Stimulated activated naive B cell treated with anti-CD40 and anti-IgM and Interleukin-4, amounts not matched to agents 10 μg/mL and 1 μg/mL and 100 μg/mL, for 72 hours (primary cell): Measurements from ENCODE around the gene OCA2.

Experiments
- ATAC-seq, 2 donors: fragments of 150-1000 bp; cut with Tn5 transposase; replicated peaks; 2 replicates each; pipeline ENCODE4 v1.10.0; 2021; ENCODE audit warnings: moderate library complexity in 1 of 2
- DNase-seq: peaks from one replicate; pipeline ENCODE4 v3.0.0; 2021
- H3K27ac Mint-ChIP-seq: one replicate; pipeline ENCODE4 v1.8.0; 2022; ENCODE audit warnings: mild to moderate bottlenecking, mixed read lengths
- H3K27me3 Mint-ChIP-seq, 2 donors: one replicate each; pipeline ENCODE4 v1.8.0; 2022; ENCODE audit warnings: mixed read lengths in 2 of 2
- H3K36me3 Mint-ChIP-seq, 2 donors: one replicate each; pipeline ENCODE4 v1.8.0; 2022; ENCODE audit warnings: mixed read lengths in 2 of 2, mild to moderate bottlenecking in 1 of 2
- H3K4me1 Mint-ChIP-seq, 2 donors: one replicate each; pipeline ENCODE4 v1.8.0; 2022; ENCODE audit warnings: mixed read lengths in 2 of 2, mild to moderate bottlenecking in 1 of 2
- H3K4me3 Mint-ChIP-seq, 2 donors: one replicate each; pipeline ENCODE4 v1.8.0; 2022; ENCODE audit warnings: mild to moderate bottlenecking in 2 of 2, mixed read lengths in 2 of 2, moderate library complexity in 1 of 2
- H3K9me3 Mint-ChIP-seq, 2 donors: one replicate each; pipeline ENCODE4 v1.8.0; 2022; ENCODE audit warnings: mixed read lengths in 2 of 2, mild to moderate bottlenecking in 1 of 2

The OCA2 gene

DNA sequence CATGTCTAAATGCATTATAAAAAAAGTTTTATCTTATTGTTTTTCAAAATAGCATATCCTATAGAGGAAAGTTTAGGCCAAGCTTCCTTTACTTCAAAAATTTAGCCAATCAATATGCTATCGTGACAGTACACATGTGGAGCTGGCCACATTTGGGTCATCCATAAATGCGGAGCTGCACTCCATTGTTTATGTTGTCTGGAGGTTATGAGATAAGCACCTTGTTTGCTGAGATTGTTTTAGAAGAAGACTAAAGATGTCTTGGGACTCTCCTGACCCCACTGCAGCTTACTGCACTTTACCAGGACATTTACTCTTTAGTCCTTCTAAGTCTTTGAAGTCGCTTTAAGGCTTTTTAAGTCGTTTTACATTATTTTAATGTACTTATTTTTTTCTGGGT, 265.9 kb downstream of the OCA2 start:
- Mint-ChIP-seq H3K4me3 (no peak overlapping the region), H3K9me3 (peaks cover 0 to 1% of the 10 kb centered on the region in 2 donors), H3K27me3 (peaks cover 4 to 12% of the 10 kb centered on the region in 2 donors), H3K27ac (no peak overlapping the region), H3K36me3 (peaks cover 0 to 3% of the 10 kb centered on the region in 2 donors), H3K4me1 (peaks cover 0 to 8% of the 10 kb centered on the region in 2 donors)
- ATAC-seq (no peak), DNase-seq (no peak)

DNA sequence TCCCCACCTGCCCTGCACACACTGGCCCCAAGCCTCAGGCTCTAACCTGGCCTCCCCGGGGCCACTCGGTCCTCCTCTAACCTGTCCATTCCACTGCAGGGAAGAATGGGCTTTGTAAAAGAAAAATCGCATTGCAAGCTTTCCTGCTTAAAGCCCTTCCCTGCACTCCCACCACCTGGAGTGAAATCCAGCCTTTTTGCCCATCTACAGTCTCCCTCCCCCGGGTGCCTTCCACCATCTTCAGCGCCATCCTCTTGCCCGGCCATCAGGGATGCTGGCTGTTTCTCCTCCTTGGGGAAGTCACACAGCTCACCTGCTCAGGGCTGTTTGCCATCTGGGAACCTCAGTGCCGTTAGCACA, 266.9 kb downstream of the OCA2 start:
- H3K27ac Mint-ChIP-seq = no peak overlapping the region
- peaks cover 0 to 3% of the 10 kb centered on the region in 2 donors for H3K36me3 Mint-ChIP-seq
- ATAC-seq = no peak
- no peak overlapping the region for H3K4me3 Mint-ChIP-seq
- H3K4me1 Mint-ChIP-seq = no peaks in the 10 kb centered on the region
- H3K9me3 Mint-ChIP-seq = no peaks in the 10 kb centered on the region
- peaks cover 0 to 2% of the 10 kb centered on the region in 2 donors for H3K27me3 Mint-ChIP-seq
- no peak for DNase-seq

DNA sequence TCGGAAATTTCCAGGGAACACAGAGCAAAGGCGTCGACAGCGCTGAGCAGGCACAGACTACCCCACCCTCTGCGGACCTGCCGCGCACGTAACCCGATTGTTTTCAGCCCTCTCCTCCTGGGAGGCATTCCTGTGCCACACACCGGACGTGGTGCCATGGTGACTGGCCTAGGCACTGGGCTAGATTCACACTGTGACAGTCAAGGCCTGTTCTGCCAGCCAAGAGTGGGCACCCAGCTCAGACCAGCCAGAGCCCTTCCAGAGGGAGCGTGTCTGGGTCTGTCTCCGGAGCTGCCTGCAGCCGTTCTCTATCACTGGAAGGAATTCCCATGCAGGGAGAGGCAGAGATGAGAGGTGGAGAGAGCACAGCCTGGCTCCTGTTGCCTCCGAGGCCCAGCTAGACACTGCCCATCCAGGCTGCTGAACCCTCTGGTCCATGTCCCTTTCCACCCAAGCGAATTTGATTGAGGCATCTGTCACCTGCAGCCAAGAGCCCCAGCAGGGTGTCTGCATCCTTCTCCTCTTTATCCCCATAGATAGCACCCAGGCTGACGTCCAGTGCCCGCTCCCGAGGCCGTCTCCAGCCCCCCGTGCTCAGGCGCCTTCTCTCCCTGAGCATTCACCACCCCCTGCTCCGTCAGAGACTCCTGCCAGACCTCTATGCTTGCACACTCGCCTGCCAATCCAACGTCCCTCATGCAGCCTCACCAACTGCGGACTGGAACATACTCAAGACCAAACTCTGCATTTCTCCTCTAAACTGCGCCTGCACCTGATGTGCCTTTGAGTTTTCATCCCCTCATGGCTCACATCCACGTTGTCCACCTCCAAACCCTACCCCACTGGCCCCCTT, 267.5 kb downstream of the OCA2 start:
- DNase-seq (no peak), ATAC-seq (no peak)
- Mint-ChIP-seq H3K4me1 (no peaks in the 10 kb centered on the region), H3K36me3 (peaks cover 0 to 3% of the 10 kb centered on the region in 2 donors), H3K4me3 (no peak overlapping the region), H3K9me3 (no peaks in the 10 kb centered on the region), H3K27ac (no peak overlapping the region), H3K27me3 (peaks cover 0 to 6% of the 10 kb centered on the region in 2 donors)

DNA sequence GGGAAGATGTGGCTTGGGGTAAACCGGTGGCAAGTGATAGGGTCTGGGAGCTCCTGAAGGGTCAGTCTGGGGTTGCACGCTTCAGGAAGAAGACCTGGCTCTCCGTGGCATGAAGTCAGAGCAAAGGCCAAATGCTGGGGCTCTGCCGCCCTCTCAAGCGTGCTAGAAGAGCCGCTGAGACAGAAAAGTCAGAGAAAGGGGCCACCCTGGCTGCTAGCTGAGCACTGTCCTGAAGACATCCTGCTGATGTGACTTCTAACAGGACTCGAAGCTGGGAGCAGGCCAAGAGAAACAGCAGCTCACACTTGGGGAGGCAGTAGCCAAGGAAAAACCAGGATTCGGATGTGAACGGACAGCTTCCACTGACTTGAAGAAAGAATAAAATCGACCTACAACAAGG, 270.4 kb downstream of the OCA2 start:
- Mint-ChIP-seq H3K27me3 (peaks cover 0 to 6% of the 10 kb centered on the region in 2 donors), H3K9me3 (no peaks in the 10 kb centered on the region), H3K27ac (no peak overlapping the region), H3K4me3 (no peak overlapping the region), H3K4me1 (no peaks in the 10 kb centered on the region), H3K36me3 (no peaks in the 10 kb centered on the region)
- ATAC-seq (no peak), DNase-seq (no peak)

DNA sequence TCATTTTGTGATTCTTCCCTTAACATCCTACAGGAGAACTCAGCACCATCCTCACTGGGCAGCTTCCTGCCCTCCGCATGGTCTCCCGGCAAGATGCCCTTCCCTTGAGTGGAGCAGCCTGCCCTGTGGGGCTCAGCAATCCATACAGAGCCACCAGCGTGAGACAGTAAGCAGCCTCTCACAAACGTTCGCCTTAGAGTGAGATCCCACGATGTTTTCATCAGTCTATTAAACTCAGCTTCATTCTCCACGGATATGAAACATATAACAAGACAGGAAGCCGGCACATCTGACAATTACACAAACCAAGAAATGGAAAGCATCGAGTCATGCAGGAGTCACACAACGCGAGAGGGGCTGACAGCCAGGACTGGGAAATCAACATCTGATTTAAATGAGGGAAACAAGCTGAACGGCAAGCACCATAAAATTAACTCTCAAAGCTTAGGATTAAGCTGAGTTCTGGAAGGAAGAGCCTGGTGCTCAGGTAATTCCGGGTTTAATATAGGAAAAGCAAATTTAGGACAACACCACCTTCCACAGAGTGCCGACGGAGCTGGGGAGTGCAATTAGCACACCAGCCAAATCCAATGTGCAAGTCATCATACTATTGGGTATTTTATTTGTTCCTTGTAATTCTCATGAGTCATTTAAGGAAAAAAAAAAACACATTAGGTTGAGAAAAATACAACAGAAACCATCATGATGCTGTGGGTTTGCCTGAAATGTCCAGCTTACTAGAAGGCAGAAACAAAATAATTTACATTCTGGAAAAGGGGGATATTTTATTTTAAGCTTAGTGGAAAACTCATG, 272.0 kb downstream of the OCA2 start:
- Mint-ChIP-seq H3K36me3 (no peaks in the 10 kb centered on the region), H3K9me3 (no peaks in the 10 kb centered on the region), H3K4me1 (no peaks in the 10 kb centered on the region), H3K27ac (no peak overlapping the region), H3K4me3 (no peak overlapping the region), H3K27me3 (peaks cover 0 to 6% of the 10 kb centered on the region in 2 donors)
- ATAC-seq = no peak
- DNase-seq = no peak

DNA sequence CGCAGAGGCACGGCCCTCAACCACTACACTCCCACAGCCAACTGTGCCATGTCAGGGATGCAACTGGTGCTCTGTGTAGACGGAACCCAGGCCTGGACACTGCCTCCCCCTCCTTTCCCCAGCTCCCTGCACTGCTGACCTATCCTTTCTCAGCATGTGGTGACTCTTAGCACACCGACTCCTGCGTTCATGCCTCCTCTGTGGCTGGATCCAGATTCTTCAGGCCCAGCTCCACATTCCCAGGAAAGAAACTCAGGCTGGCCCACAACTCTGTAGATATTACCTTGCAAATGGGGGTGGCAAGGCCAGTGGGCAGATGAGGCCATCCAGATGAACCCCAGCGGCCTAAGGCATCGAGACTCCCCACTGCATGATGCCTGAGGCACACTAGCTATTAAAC, 272.7 kb downstream of the OCA2 start:
- no peaks in the 10 kb centered on the region for H3K4me1 Mint-ChIP-seq
- no peak overlapping the region for H3K4me3 Mint-ChIP-seq
- DNase-seq = no peak
- no peaks in the 10 kb centered on the region for H3K9me3 Mint-ChIP-seq
- no peaks in the 10 kb centered on the region for H3K36me3 Mint-ChIP-seq
- no peak for ATAC-seq
- no peak overlapping the region for H3K27ac Mint-ChIP-seq
- H3K27me3 Mint-ChIP-seq = peaks cover 0 to 6% of the 10 kb centered on the region in 2 donors

DNA sequence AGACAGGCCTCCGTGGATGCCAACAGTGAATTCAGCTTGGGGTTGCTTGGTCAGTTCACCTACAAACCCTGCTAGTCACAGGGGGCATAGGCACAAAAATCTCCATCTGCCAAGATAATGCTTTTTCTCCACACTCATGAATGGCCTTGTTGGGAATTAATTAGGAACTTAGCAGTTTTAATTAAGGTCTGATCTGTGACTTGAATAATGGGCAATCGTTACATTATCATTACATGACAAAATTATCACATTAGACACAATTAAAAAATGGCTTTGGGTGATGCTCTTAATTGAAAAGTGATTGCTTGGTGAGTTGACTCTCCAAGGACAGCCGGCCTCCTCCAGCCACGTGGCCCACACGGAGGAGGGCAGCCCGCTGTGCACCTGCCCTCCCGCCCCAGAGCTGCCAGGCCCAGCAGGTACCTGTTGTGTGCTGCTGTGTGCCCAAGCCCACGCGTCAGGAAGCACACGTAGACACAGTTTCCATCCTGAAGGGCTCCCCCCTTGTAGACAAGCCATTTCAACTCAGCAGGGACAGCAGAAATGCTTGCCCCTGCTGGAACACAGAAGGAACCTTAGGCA, 274.2 kb downstream of the OCA2 start:
- H3K4me1 Mint-ChIP-seq = no peaks in the 10 kb centered on the region
- peaks cover 0 to 6% of the 10 kb centered on the region in 2 donors for H3K27me3 Mint-ChIP-seq
- no peak overlapping the region for H3K4me3 Mint-ChIP-seq
- H3K9me3 Mint-ChIP-seq = peaks cover 0 to 2% of the 10 kb centered on the region in 2 donors
- ATAC-seq (no peak), DNase-seq (no peak)
- H3K36me3 Mint-ChIP-seq = no peaks in the 10 kb centered on the region
- H3K27ac Mint-ChIP-seq = no peak overlapping the region

DNA sequence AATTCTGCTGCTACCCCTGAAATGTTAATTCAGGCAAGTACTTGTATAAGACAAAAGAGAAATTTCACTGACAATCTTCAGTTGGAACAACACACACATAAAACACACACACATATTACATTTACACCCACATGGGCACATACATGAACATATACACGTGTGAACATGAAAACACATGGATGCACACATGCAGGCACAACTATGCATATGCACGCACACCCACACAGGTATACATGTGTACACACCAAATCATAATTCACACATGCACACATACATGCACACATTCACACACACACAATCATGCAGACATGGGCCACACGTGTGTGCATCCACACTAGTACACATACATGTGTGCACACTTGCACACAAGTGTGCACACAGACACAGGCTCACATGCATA, 277.8 kb downstream of the OCA2 start:
- peaks cover 11 to 13% of the 10 kb centered on the region in 2 donors for H3K9me3 Mint-ChIP-seq
- no peaks in the 10 kb centered on the region for H3K36me3 Mint-ChIP-seq
- ATAC-seq = no peak
- DNase-seq = no peak
- no peaks in the 10 kb centered on the region for H3K27me3 Mint-ChIP-seq
- H3K4me3 Mint-ChIP-seq = no peak overlapping the region
- H3K4me1 Mint-ChIP-seq = no peaks in the 10 kb centered on the region
- no peak overlapping the region for H3K27ac Mint-ChIP-seq

DNA sequence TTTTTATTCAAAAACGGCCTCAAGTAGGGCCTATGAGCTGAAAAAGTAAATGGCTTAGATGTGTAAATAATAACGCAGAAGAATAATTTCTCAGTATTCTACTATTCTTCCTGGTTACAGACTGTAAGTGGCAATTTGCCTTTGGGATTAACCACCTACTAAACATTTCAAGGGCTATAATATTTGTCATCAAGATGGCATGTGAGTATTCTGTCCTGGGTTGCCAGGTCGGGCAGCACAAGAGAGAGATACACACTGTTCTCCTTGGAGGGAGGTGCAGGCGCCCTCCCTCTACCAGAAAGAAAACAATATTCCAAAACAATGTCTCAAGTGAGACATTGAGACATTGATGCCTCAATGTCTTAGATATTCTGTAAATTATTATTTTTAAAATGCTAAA, 278.4 kb downstream of the OCA2 start:
- ATAC-seq = no peak
- no peak overlapping the region for H3K27ac Mint-ChIP-seq
- no peaks in the 10 kb centered on the region for H3K27me3 Mint-ChIP-seq
- peaks cover 11 to 13% of the 10 kb centered on the region in 2 donors for H3K9me3 Mint-ChIP-seq
- H3K4me1 Mint-ChIP-seq = no peaks in the 10 kb centered on the region
- H3K4me3 Mint-ChIP-seq = no peak overlapping the region
- no peaks in the 10 kb centered on the region for H3K36me3 Mint-ChIP-seq
- no peak for DNase-seq

DNA sequence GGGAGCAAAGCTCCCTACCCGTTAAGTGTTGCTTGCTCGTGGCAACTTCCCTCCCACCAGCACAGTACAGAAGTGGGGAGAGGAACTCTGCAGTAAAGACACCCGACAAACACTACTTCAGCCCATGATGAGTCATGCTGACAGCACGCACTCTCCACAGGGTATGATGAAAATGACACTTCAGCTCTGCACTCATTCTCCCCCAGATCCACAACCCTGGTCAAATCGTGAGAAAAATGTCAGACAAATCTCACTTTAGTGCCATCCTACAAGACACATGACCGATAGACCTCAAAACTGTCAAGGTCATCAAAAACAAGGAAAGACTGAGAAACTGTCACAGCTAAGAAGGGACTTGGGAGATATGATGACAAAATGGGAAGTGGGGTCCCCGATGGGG, 278.9 kb downstream of the OCA2 start:
- Mint-ChIP-seq H3K27me3 (no peaks in the 10 kb centered on the region), H3K36me3 (no peaks in the 10 kb centered on the region), H3K4me3 (no peak overlapping the region), H3K4me1 (no peaks in the 10 kb centered on the region), H3K27ac (no peak overlapping the region), H3K9me3 (peaks cover 11 to 13% of the 10 kb centered on the region in 2 donors)
- DNase-seq = no peak
- ATAC-seq = no peak

DNA sequence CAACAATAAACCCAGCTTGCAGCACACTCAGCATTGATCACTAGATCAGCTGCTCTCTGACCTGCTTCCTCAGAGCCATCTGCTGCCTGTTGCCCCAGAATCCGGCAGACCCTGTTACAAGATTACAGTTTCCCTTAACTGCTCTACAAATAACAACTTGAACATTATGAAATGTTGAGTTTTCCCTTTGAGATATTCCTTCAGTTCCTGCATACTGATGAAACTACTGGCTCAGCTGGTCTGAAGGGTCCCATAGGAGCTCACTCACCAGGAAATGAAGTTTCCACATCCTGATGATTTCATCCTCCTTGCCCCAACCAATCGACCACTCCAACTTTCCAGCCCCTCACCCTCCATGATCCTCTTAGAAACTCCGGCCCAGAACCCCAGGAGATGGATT, 281.9 kb downstream of the OCA2 start:
- Mint-ChIP-seq H3K4me1 (no peaks in the 10 kb centered on the region), H3K36me3 (no peaks in the 10 kb centered on the region), H3K27ac (no peak overlapping the region), H3K9me3 (peaks cover 11 to 13% of the 10 kb centered on the region in 2 donors), H3K4me3 (no peak overlapping the region), H3K27me3 (peaks cover 0 to 9% of the 10 kb centered on the region in 2 donors)
- DNase-seq = no peak
- no peak for ATAC-seq

DNA sequence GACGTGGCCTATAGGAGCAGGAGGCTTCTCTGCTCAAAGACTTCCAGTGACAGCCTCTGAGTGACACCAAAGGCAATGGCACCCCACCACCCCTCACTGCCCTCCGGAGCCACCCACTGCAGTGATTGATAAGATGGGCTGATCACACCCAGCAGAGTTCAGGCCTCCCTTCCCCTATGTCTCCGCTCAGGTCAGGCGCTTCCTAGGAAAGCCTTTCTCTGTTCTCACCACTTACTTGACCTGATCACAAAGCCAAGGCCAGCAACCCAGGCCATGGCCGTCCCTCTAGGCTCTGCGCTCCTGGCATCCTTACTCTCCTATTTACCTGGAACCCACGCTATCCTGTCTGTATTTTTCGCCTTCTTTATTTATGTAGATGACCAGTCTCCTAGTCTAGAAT, 282.3 kb downstream of the OCA2 start:
- Mint-ChIP-seq H3K27me3 (peaks cover 0 to 9% of the 10 kb centered on the region in 2 donors), H3K4me3 (no peak overlapping the region), H3K9me3 (peaks cover 11 to 13% of the 10 kb centered on the region in 2 donors), H3K36me3 (no peaks in the 10 kb centered on the region), H3K4me1 (no peaks in the 10 kb centered on the region), H3K27ac (no peak overlapping the region)
- DNase-seq (no peak), ATAC-seq (no peak)

DNA sequence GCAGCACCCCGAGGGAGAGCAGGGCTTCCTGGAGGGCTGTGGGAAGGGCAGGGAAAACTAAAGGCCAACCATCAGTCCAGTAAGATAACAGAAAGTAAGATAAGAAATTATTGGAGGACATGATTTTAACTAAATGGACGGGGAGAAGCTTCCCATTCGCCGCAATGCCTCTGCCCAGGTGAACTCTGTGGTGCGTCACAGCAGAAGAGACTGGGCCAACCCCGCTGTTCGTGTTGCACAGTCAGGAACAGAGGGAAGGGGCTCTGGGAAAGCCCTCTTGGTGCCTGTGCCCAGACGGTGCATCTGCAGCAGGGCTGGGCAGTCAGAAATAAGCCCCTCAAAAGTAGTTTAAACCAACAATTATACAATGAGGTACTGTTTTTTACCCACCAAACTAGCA, 284.1 kb downstream of the OCA2 start:
- Mint-ChIP-seq H3K4me1 (no peaks in the 10 kb centered on the region), H3K4me3 (no peak overlapping the region), H3K9me3 (peaks cover 10 to 11% of the 10 kb centered on the region in 2 donors), H3K27me3 (peaks cover 0 to 9% of the 10 kb centered on the region in 2 donors), H3K36me3 (no peaks in the 10 kb centered on the region), H3K27ac (no peak overlapping the region)
- ATAC-seq (no peak), DNase-seq (no peak)

DNA sequence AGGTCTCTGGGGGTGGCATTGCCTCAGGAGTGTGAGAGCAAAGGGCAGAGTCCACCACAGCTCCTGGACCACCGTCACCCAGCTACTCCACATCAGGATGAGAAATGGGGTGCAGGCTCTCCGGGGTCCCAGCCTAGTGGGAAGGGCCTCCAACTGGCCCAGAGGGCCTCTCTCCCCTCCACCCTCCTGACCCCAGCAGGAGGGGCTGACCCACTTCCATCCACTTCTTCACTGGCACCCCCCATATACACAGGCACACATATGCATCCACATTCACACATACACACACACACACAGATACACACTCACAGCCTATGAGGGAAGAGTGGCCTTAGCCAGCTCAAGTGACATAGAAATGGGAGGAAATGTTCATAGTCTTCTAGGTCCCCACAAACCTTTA, 286.0 kb downstream of the OCA2 start:
- no peaks in the 10 kb centered on the region for H3K4me1 Mint-ChIP-seq
- H3K4me3 Mint-ChIP-seq = no peak overlapping the region
- peaks cover 0 to 9% of the 10 kb centered on the region in 2 donors for H3K27me3 Mint-ChIP-seq
- H3K9me3 Mint-ChIP-seq = peaks cover 11 to 15% of the 10 kb centered on the region in 2 donors
- no peak overlapping the region for H3K27ac Mint-ChIP-seq
- ATAC-seq = no peak
- DNase-seq = no peak
- H3K36me3 Mint-ChIP-seq = no peaks in the 10 kb centered on the region
